Measurements from ENCODE around the gene NT5E. TPM values are rescaled to one million over a fixed set of nuclear protein-coding genes. Genes with fewer than 3 reads are reported as not detected.

NT5E gene
- total RNA-seq, 1 experiment from 2014 or later, result 0.94 TPM

DNA sequence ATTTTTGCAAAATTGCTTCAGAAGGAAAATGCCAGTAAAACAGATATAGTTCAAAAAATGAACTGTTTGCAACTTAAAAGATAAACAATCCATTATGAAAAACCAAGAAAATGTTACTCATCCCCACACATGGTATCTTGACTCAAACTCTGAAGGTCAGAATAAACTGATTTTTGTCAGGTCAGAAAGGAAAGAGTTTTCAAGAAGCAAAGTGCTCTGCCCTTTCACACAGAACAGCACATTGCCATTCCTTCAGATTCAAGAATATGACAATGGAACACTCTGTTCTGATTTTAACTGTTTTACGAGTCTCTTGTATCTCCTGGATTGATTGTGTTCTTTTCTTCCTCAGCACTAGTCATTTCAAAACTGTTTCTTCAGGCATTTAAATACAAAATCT, 33.8 kb upstream of the NT5E start:
- DNase-seq, result no peak
- Histone ChIP-seq H3K36me3 (replicated peaks; ENCODE audit: control insufficient read depth, insufficient read depth, low read length) (no peaks in the 10 kb centered on the region), H3K27me3 (ENCODE audit: control insufficient read depth, insufficient read depth, low read length) (no peaks in the 10 kb centered on the region), H3K4me3 (ENCODE audit: insufficient read depth, low read depth, low read length) (no peak overlapping the region)

DNA sequence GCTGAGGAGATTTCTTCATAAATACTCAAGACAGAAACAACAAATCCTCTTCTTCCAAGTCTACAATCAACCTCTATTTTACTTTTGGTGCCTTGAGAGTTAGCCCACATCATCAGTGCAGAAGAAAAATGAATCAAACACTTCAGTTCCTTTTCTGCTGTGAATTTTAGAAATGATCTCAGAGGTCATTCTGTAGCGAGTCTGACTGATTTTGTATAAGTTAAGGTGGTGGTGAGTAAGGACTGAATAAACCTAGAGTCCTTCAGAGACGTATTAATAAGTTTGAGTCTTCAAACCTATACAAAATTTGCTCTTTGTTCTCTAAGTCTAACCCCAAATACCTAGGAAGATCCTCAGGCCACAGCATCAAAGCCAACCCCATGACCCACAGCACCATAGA, 33.1 kb upstream of the NT5E start:
- no peaks in the 10 kb centered on the region for H3K27me3 ChIP-seq (ENCODE audit: control insufficient read depth, insufficient read depth, low read length)
- H3K36me3 ChIP-seq (replicated peaks; ENCODE audit: control insufficient read depth, insufficient read depth, low read length), result no peaks in the 10 kb centered on the region
- H3K4me3 ChIP-seq (ENCODE audit: insufficient read depth, low read depth, low read length), result no peak overlapping the region
- DNase-seq, result no peak

DNA sequence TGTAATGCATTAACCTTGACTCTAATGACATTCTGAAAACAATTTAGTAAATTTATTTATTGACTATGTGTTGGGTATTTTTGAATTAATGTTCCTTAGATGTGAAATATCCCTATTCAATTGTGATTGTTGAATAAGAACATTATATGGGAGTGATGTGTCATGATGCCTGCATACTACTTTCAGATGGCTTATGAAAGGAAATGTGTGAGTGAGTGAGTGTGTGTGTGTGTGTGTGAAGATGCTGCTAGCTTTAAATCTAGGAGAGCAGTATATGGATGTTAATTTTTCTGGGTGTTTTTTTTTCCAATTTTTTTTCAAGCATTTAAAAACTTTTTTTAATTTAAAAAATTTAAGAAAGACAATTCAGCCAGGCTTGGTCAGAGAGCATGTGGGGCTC, 32.5 kb upstream of the NT5E start:
- Histone ChIP-seq H3K27me3 (ENCODE audit: control insufficient read depth, insufficient read depth, low read length) (no peaks in the 10 kb centered on the region), H3K4me3 (ENCODE audit: insufficient read depth, low read depth, low read length) (no peak overlapping the region), H3K36me3 (replicated peaks; ENCODE audit: control insufficient read depth, insufficient read depth, low read length) (no peaks in the 10 kb centered on the region)
- no peak for DNase-seq

DNA sequence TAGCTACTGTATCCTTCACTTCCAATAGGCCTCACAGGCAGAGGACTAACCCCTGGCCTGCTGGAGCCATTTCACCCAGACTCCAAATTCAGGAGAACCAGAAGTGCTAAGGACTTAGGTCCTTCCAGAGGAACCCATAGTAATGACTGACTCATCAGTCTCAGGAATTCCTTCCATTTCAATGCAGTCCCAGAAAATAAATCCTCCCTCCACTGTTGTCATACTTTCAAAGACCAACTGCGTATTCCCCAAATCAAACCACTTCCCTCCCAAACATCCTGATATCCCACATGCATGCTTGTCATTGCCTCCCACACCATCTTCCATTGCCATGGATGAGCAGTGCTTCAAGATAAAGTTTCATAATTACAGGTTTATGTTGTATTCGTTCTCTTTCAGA, 31.8 kb upstream of the NT5E start:
- Histone ChIP-seq H3K4me3 (ENCODE audit: insufficient read depth, low read depth, low read length) (no peak overlapping the region), H3K27me3 (ENCODE audit: control insufficient read depth, insufficient read depth, low read length) (no peaks in the 10 kb centered on the region), H3K36me3 (replicated peaks; ENCODE audit: control insufficient read depth, insufficient read depth, low read length) (no peaks in the 10 kb centered on the region)
- no peak for DNase-seq

DNA sequence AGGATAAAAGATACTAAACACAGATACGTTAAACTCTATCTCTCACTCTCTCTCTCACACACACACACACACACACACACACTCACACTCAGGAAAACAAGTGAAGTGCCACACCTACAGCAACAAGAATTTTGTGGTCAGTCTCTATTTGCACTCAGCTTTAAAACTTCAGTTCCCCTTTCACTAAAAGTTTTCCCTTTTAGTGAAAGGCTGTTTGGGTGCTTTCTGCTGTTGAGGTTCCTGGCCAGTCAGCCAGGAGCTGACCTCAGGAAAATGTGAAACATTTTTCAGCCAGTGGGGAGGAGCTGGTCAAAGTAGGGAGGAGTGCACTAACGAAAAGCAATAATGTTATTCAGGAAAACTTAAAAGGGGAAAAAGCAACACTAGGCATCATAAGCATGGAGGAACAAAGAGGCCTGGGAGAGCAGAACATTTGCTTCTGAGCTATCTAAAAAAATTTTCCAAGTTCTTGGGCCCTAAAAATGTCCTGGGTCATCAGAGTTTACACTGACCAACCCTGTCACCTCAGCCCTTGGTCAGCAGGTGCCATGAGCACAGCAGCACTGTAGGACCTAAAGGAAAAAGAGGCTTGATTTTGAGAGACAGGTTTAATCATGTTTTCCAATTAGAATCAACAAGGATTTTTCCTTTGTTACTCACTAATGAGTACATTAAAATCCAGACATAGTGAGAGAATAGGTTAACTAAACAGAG, 30.7 kb upstream of the NT5E start:
- Histone ChIP-seq H3K27me3 (ENCODE audit: control insufficient read depth, insufficient read depth, low read length) (no peaks in the 10 kb centered on the region), H3K36me3 (replicated peaks; ENCODE audit: control insufficient read depth, insufficient read depth, low read length) (no peaks in the 10 kb centered on the region), H3K4me3 (ENCODE audit: insufficient read depth, low read depth, low read length) (no peak overlapping the region)
- no peak for DNase-seq

DNA sequence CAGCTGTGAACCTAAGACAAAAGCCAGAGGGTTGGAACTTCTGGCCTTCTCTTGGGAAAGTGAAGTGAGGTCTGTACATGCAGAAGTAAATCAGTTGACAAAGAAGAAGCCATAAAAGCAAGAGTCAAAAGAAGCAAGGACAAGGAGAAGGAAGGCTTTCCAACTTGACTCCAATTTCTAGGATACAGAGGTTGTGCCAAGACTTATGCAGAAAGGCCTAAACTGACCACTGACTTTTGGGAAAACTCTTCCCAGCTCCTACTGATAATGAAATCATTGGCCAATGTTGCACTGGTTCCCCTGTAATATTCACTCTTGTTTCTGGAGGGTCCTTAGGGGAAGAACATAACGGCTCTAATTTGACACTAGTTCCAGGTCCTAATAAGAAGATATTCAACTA, 29.3 kb upstream of the NT5E start:
- no peak for DNase-seq

DNA sequence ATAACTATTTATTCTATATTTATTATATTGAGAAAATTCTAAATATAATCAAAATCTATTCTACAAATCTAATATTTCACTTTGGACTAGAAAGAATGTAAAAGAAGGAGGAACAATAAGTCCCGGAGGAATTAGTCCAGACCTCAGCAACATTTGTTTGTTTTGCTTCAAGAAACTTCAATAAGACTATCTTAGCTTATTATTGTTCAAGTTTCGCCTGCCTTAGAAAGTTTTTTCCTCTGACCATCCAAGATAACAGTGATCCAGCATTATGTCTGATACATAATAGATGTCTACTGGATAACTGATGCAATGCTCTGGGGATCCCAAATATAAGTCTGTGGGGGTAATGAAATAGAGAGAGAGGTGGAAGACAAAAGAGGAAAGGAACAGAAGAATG, 28.7 kb upstream of the NT5E start:
- H3K4me3 ChIP-seq (ENCODE audit: insufficient read depth, low read depth, low read length), result no peak overlapping the region
- DNase-seq, result no peak
- H3K36me3 ChIP-seq (replicated peaks; ENCODE audit: control insufficient read depth, insufficient read depth, low read length), result no peaks in the 10 kb centered on the region
- no peaks in the 10 kb centered on the region for H3K27me3 ChIP-seq (ENCODE audit: control insufficient read depth, insufficient read depth, low read length)

More for the DNA sequence above, 29.3 kb upstream of the NT5E start:
- Histone ChIP-seq H3K4me3 (ENCODE audit: insufficient read depth, low read depth, low read length) (no peak overlapping the region), H3K36me3 (replicated peaks; ENCODE audit: control insufficient read depth, insufficient read depth, low read length) (no peaks in the 10 kb centered on the region), H3K27me3 (ENCODE audit: control insufficient read depth, insufficient read depth, low read length) (no peaks in the 10 kb centered on the region)

DNA sequence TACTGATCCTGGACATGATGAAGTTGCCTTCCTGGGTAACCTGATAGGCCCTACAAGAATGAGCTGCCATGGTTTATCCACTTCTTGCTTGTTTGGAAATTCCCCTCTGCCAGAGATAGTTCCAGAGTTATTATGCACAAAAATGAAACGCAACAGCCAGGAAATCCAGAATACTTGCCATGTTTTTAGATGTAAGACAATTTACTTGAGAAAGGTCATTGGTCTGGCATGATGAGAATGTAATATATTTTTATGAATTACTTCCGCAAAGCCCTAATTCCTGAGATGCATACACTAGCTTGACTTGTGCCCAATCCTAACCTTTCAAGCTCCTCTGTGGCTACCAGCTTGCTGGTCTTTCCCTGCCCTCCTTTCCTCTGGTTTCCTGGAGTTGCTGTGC, 27.9 kb upstream of the NT5E start:
- Histone ChIP-seq H3K4me3 (ENCODE audit: insufficient read depth, low read depth, low read length) (no peak overlapping the region), H3K36me3 (replicated peaks; ENCODE audit: control insufficient read depth, insufficient read depth, low read length) (no peaks in the 10 kb centered on the region), H3K27me3 (ENCODE audit: control insufficient read depth, insufficient read depth, low read length) (no peaks in the 10 kb centered on the region)
- no peak for DNase-seq

DNA sequence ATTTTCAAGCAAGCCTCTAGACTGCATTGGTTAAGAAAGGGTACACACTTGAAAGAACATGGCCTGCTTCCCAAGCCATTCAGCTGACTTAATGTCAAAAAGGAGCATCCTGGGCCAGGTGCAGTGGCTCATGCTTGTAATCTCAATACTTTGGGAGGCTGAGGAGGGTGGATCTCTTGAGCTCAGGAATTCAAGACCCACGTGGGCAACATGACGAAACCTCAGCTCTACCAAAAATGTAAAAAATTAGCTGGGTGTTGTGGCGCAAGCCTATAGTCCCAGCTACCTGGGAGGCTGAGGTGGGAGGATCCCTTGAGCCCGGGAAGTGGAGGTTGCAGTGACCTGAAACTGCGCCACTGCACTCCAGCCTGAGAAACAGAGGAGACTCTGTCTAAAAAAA, 26.9 kb upstream of the NT5E start:
- no peak overlapping the region for H3K4me3 ChIP-seq (ENCODE audit: insufficient read depth, low read depth, low read length)

DNA sequence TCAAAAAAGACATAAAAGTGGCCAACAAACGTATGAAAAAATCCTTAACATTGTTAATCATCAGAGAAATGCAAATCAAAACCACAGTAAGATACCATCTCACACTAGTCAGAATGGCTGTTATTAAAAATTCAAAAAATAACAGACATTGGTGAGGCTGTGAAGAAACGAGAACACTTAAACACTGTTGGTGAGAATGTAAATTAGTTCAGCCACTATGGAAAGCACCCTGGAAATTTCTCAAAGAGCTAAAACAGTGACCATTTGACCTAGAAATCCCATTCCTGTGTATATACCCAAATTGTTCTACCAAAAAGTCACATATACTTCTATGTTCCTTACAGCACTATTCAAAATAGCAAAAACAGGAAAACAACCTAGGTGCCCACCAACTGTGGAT, 24.9 kb upstream of the NT5E start:
- Histone ChIP-seq H3K36me3 (replicated peaks; ENCODE audit: control insufficient read depth, insufficient read depth, low read length) (no peaks in the 10 kb centered on the region), H3K4me3 (ENCODE audit: insufficient read depth, low read depth, low read length) (no peak overlapping the region), H3K27me3 (ENCODE audit: control insufficient read depth, insufficient read depth, low read length) (no peaks in the 10 kb centered on the region)
- no peak for DNase-seq

More for the DNA sequence above, 26.9 kb upstream of the NT5E start:
- H3K36me3 ChIP-seq (replicated peaks; ENCODE audit: control insufficient read depth, insufficient read depth, low read length), result no peaks in the 10 kb centered on the region
- H3K27me3 ChIP-seq (ENCODE audit: control insufficient read depth, insufficient read depth, low read length), result no peaks in the 10 kb centered on the region
- DNase-seq, result no peak

DNA sequence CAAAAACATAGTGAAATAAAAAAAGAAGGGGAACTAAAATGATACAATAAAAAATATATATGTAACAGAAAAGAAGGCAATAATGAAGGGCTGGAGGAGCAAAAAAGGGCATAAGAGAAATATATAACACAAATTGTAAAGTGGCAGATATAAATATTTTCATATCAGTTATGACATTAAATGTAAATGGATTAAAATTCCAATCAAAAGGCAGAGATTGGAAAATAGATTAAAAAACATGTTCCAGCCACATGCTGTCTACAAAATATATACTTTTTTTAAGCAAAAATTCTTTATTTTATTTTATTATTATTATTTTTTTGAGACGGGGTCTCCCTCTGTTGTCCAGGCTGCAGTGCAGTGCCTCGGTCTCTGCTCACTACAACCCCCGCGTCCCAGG, 23.9 kb upstream of the NT5E start:
- no peak for DNase-seq
- H3K27me3 ChIP-seq (ENCODE audit: control insufficient read depth, insufficient read depth, low read length), result no peaks in the 10 kb centered on the region
- H3K4me3 ChIP-seq (ENCODE audit: insufficient read depth, low read depth, low read length), result no peak overlapping the region
- H3K36me3 ChIP-seq (replicated peaks; ENCODE audit: control insufficient read depth, insufficient read depth, low read length), result no peaks in the 10 kb centered on the region

DNA sequence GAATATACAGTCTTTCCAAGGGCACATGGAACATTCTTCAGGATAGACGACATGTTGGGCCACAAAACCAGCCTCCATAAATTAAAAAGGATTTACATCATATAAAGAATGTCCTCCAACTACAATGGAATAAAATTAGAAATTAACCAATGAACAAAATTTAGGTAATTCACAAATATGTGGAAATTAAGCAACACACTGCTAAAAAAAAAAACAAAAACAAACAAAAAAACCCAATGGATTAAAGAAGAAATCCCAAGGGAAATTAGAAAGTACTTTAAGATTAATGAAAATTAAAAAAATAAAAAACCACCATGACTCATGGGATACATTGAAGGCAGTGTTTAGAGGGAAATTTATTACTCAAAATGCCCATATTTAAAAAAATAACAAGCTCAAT, 21.4 kb upstream of the NT5E start:
- no peak for DNase-seq
- no peaks in the 10 kb centered on the region for H3K36me3 ChIP-seq (replicated peaks; ENCODE audit: control insufficient read depth, insufficient read depth, low read length)
- H3K4me3 ChIP-seq (ENCODE audit: insufficient read depth, low read depth, low read length), result no peak overlapping the region
- no peaks in the 10 kb centered on the region for H3K27me3 ChIP-seq (ENCODE audit: control insufficient read depth, insufficient read depth, low read length)

DNA sequence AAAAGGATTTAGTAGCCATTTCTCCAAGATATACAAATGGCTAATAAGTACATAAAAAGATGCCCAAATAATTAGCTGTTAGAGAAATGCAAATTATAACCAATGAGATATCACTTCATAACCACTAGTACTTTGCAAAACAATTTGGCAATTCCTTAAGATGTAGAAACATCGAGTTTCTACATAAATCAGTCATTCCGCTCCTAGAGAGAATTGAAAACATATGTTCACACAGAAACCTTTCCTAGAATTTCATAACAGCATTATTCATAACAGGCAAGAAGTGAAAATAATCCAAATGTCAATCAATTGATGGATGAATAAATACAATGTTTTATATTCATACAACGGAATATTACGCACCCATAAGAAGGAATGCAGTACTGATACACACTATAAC, 20.5 kb upstream of the NT5E start:
- no peak overlapping the region for H3K4me3 ChIP-seq (ENCODE audit: insufficient read depth, low read depth, low read length)
- DNase-seq, result no peak
- H3K27me3 ChIP-seq (ENCODE audit: control insufficient read depth, insufficient read depth, low read length), result no peaks in the 10 kb centered on the region
- no peaks in the 10 kb centered on the region for H3K36me3 ChIP-seq (replicated peaks; ENCODE audit: control insufficient read depth, insufficient read depth, low read length)

DNA sequence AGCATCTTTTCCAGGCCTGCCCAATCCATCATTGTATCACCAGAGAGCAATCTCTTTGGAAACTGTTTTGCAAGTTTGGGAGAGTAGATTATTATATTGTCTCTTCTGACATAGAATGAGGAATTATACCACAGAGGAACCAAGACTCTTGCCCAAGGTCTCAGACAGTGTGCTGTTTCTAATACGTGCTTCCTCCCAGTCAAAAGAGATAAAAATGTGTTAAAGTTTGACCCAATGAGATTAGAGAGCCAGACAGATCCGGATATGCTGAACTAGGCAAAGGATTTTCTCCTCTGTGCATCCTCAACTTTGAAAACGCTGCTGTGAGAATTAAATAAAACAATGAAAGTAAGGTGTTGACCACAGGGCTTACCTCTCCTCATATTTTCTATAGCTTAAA, 18.6 kb upstream of the NT5E start:
- no peak overlapping the region for H3K4me3 ChIP-seq (ENCODE audit: insufficient read depth, low read depth, low read length)
- DNase-seq, result no peak
- H3K27me3 ChIP-seq (ENCODE audit: control insufficient read depth, insufficient read depth, low read length), result no peaks in the 10 kb centered on the region
- no peaks in the 10 kb centered on the region for H3K36me3 ChIP-seq (replicated peaks; ENCODE audit: control insufficient read depth, insufficient read depth, low read length)

DNA sequence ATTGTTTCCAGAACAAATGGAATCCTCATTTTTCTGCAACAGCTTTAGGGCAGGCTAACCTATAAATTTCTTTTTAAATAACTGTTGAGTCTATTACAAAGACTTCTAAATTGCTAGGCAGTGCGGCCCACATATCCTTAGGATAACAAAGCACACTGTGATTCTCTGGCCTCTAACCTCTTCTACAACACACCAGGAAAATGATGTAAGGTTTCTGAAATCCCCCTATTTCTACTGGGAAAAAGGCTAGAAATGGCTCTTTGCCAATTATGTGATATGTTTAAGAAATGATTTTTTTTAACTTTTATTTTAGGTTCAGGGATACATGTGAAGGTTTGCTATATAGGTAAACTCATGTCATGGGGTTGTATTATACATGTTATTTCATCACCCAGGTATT, 17.3 kb upstream of the NT5E start:
- no peak for DNase-seq
- H3K27me3 ChIP-seq (ENCODE audit: control insufficient read depth, insufficient read depth, low read length), result no peaks in the 10 kb centered on the region
- H3K36me3 ChIP-seq (replicated peaks; ENCODE audit: control insufficient read depth, insufficient read depth, low read length), result no peaks in the 10 kb centered on the region
- H3K4me3 ChIP-seq (ENCODE audit: insufficient read depth, low read depth, low read length), result no peak overlapping the region

DNA sequence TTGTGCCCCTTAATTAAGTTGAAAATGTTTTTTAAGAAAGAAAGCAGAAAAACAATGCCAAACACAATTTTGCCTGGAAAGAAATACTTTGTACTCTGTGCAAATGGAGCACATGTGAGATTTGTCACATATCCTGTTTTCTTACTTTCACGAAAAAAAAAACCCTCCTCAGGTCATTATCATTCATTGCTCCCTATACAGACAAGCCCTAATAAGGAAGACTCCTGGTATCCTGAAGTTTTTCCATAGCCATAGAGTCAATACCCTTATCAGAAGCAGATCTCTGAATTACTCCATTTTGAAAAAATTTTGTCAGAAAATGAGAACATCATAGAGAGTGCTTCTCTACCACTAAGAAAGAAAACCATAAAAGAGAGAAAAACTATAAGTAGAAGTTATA, 14.0 kb upstream of the NT5E start:
- DNase-seq, result no peak
- no peaks in the 10 kb centered on the region for H3K36me3 ChIP-seq (replicated peaks; ENCODE audit: control insufficient read depth, insufficient read depth, low read length)
- H3K27me3 ChIP-seq (ENCODE audit: control insufficient read depth, insufficient read depth, low read length), result no peaks in the 10 kb centered on the region

More for the DNA sequence above, 14.0 kb upstream of the NT5E start:
- H3K4me3 ChIP-seq (ENCODE audit: insufficient read depth, low read depth, low read length), result no peak overlapping the region
